HG03442 (cell line): ENCODE results near the gene ATP6V1G2.
"Not testable (repeated sequence)": the region's sequence is repeated elsewhere in the genome, so short reads cannot be mapped to it uniquely, and the experiment has no call there.

ENCODE experiments used
- ATAC-seq: cut with Tn5 transposase; IDR thresholded peaks from one replicate; pipeline ENCODE4 v1.9.1; 2021; ENCODE audit warnings: mild to moderate bottlenecking, moderate library complexity; ENCODE audit not compliant: unreplicated experiment

Gene ATP6V1G2

GRCh38 chr6:31546339-31546957 is at the start of gene ATP6V1G2:
TSS of gene ATP6V1G2 (minus strand) at chr6:31546608. CDS start at chr6:31546559, 49 bp downstream.
- ATAC-seq, result peak; percentile 34

DNA sequence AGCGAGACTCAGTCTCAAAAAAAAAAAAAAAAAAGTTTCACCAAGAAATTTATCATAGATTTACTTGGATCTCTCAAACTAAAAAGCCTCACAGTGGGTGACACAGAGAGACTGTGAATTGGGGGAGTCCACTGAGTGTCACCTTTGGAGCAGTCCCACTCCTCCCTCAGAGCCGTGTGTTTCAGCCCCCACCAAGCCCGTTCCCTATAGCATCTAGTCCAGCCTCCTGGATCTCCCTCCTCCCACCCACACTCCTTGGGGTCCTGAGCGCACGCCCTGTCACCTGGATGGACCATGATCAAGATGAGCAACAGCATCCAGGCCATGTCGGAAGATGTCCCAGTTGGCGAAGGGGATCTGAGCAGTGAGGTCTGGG is 46.0 kb upstream of the ATP6V1G2 start:
- ATAC-seq, result no peak

GRCh38 chr6:31590691-31591090 is 44.3 kb upstream of the ATP6V1G2 start:
- not testable (repeated sequence) for ATAC-seq

- ATAC-seq, result no peak
Observed at GRCh38 chr6:31588871-31589650, 42.7 kb upstream of the ATP6V1G2 start.

DNA sequence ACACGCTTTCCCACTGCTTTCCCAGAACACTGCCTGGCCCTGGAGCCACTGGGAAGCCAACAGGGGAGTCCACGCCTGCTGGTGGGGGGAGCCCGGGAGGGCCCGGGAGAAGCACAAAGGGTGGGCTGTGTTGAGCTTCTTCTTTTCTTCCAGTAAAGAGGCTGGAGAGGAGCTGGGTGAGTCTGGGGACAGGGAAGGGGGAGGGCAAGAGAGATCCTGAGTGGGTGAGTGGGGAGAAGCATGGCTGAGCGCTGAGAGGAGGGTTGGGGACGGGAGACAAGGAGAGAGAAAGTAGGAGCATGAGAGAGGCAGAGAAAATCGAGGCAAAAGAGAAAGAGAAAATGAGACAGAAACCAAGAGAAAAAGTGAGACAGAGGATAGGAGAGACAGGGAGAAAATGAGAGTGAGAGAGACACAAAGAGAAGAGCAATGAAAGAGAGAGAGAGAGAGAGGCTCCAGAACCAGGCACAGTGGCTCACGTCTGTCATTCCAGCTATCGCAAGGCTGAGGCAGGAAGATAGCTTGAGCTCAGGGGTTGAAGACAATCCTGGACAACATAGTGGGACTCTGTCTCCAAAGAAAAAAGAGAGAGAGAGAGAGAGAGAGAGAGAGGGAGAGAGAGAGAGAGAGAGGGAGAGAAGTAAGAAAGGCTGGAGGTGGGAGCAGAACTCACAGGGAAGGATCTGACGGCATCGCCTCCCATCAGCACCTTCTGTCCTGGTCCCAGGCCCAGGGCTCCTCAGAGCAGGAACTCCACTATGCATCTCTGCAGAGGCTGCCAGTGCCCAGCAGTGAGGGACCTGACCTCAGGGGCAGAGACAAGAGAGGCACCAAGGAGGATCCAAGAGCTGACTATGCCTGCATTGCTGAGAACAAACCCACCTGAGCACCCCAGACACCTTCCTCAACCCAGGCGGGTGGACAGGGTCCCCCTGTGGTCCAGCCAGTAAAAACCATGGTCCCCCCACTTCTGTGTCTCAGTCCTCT is 41.7 kb upstream of the ATP6V1G2 start:
- ATAC-seq, result no peak

DNA sequence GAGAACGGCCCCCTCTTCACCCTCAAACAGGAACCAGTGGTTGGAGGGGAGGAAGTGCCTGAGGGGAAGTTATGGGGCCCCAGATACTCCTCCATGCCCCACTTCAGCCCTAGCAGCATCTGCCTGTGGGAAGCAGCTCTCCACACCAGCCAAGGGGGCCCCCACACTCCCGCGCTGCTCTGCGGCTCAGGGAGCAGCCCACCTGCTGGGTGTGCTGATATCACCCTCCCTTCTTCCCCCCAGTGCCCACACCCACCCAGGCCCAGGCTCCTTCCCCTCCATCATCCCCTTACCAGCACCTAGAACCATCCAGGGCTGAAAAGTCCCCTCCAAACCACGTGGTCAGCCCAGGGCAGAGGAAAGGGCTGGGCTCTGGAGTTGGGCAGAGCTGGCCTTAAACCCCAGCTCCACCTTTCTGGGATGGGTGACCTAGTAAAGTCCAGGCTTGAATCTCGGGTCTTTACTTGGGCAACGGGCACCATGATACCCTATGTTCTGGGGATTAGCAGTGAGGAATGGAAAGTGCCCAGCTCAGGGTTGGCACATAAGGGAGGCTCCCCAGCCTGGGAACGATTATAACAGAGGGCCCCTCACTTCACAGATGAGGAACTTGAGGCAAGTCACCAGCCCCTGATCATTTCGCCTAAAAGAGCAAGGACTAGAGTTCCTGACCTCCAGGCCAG is 40.3 kb upstream of the ATP6V1G2 start:
- ATAC-seq, result no peak

- ATAC-seq, result no peak
Observed at GRCh38 chr6:31586008-31586407, 39.6 kb upstream of the ATP6V1G2 start, which contains the start of gene LST1. TSS of gene LST1 (plus strand) at chr6:31586277. CDS start at chr6:31587300, 1,023 bp downstream.

GRCh38 chr6:31585491-31585890 is 39.1 kb upstream of the ATP6V1G2 start:
- no peak for ATAC-seq

GRCh38 chr6:31582230-31582643 is 35.8 kb upstream of the ATP6V1G2 start, which contains the start of gene LTB:
TSS of gene LTB (minus strand) at chr6:31582424. CDS start at chr6:31582417, 7 bp downstream.
- ATAC-seq, result no peak

- ATAC-seq, result no peak
Observed at GRCh38 chr6:31581434-31582229, 35.2 kb upstream of the ATP6V1G2 start.

DNA sequence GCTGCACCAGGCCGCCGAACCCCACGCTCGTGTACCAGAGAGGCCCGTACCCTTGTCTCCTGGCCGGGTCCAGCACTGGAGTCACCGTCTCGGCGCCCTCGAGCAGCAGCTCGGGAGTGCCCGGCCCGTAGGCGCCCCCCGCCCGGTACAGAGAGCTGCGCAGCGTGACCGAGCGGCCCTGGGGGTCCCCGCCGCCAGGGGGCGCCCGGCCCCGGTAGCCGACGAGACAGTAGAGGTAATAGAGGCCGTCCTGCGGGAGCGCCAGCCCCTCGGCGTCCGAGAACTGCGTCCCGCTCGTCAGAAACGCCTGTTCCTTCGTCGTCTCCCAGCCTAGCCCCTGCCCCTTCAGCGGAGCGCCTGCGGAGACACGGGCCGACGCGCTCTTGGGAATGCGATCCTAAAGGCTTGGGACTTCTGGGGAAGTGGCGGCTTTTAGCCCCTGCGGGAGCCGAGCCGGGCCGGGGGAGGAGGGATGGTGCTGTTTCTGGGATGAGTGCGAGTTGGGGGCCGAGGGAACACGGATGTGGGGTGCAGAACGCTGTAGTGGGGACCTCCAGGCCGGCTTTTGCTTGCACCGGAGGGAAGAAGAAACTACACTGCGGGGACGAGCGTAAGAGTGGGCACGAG is 34.5 kb upstream of the ATP6V1G2 start:
- ATAC-seq, result peak; percentile 64

GRCh38 chr6:31580438-31580740 is 34.0 kb upstream of the ATP6V1G2 start:
- no peak for ATAC-seq

- no peak for ATAC-seq
Observed at GRCh38 chr6:31579546-31580437, 33.4 kb upstream of the ATP6V1G2 start.

GRCh38 chr6:31579119-31579505 is 32.7 kb upstream of the ATP6V1G2 start:
- ATAC-seq, result no peak

- ATAC-seq, result no peak
Observed at GRCh38 chr6:31578184-31579118, 32.0 kb upstream of the ATP6V1G2 start.

DNA sequence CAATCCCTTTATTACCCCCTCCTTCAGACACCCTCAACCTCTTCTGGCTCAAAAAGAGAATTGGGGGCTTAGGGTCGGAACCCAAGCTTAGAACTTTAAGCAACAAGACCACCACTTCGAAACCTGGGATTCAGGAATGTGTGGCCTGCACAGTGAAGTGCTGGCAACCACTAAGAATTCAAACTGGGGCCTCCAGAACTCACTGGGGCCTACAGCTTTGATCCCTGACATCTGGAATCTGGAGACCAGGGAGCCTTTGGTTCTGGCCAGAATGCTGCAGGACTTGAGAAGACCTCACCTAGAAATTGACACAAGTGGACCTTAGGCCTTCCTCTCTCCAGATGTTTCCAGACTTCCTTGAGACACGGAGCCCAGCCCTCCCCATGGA is 31.2 kb upstream of the ATP6V1G2 start:
- ATAC-seq, result no peak

- no peak for ATAC-seq
Observed at GRCh38 chr6:31576897-31577578, 30.6 kb upstream of the ATP6V1G2 start.
